ENCODE measurements around the gene NPM3.

The NPM3 gene

GRCh38 chr10:101773923-101774588, 9.2 kb downstream of the NPM3 start:
- FAIRE-seq = no peak

- FAIRE-seq = no peak
Observed at GRCh38 chr10:101772895-101773761, 10.1 kb downstream of the NPM3 start.

DNA sequence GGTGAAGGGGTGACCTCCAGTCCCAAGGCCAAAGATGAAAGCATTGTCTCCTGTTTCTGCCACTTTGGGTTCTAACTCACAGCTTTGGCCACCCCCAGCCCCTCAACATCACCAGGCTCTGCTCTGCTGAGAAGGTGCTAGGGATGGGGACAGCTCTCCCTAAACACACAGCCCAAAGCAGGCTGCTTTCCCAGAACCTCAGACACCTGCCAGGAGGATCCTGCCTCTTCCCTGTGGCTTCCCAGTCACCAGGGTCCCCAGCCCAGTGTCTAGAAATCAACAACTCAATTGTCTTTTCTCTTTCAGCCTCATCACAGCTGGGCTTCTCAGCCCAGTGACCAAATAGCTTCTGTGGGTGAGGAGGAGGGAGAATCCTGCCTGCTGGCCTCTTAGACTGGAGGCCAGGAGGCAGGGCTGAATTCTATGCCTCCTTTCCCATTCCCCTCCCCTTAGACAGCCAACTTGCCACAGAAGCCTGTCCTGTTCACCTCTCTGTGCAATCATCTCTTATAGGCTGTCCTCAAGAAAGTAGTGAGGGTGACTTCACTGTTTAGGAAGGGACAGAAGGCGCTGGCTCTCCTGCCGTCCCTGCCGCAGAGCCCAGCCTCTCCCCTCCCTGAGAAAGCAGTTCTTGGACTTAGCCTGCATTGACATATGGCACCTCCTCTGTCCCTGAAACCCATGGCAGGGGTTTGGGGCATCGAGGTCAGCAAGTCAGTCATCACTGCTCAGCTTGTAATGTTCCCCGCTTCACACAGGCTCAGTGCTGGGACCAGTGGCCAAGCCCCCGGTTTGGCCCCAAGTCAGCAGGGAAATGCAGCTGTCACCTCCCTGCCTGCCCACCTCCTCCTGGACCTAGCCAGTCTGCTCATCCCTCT, 11.0 kb downstream of the NPM3 start:
- FAIRE-seq = no peak

GRCh38 chr10:101771380-101771779, 11.9 kb downstream of the NPM3 start:
- FAIRE-seq = no peak

- no peak for FAIRE-seq
Observed at GRCh38 chr10:101770331-101771215, 12.7 kb downstream of the NPM3 start.

DNA sequence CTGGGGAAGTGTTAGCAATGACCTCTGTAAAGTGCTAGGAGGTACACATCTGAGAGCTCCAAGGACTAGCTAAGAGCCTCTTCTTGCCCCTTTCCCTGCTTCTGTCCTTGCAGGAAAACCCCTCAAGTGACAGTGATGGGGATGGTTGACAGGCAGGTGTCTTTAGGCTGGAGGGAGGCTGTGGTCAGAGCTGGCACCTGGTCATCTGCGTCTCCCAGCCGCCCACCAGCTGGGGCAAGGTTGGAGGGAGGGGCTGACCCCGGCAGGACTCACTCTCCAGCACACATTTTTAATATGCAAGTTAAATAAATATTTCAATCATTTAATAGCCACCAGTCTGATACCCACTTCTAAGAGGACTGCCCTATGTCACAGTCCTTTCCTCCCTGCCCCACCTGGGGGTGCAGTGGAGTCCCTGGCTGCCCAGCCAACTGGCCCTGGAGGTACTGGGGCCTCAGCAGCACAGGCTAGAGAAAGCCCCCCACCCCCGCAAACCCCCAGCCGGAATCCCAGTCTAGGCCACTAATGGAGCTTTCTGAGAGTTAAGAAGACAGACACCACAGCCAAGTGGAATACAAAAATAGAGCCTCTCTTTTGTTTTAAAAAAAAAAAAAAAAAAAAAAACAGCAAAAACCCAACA, 13.6 kb downstream of the NPM3 start:
- FAIRE-seq = no peak

- FAIRE-seq = no peak
Observed at GRCh38 chr10:101768791-101769170, 14.5 kb downstream of the NPM3 start.

- no peak for FAIRE-seq
Observed at GRCh38 chr10:101767966-101768790, 15.1 kb downstream of the NPM3 start.

DNA sequence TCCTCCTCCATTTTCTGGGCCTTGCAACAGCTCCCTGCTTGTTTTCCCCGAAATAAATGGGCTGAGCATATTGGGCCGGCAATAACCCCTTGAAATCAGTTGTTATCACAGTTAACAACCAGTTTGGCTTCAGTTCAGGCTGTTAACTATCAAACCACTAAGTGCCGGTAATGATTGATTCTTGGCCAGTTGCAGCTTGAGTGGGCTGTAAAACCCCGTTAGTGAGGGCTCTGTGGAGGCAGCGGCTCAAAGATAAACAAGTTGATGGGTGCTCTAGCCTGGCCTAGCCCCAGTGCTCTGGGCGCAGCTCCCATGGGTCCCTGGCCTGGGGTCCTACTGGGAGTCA, 15.7 kb downstream of the NPM3 start:
- FAIRE-seq = no peak

DNA sequence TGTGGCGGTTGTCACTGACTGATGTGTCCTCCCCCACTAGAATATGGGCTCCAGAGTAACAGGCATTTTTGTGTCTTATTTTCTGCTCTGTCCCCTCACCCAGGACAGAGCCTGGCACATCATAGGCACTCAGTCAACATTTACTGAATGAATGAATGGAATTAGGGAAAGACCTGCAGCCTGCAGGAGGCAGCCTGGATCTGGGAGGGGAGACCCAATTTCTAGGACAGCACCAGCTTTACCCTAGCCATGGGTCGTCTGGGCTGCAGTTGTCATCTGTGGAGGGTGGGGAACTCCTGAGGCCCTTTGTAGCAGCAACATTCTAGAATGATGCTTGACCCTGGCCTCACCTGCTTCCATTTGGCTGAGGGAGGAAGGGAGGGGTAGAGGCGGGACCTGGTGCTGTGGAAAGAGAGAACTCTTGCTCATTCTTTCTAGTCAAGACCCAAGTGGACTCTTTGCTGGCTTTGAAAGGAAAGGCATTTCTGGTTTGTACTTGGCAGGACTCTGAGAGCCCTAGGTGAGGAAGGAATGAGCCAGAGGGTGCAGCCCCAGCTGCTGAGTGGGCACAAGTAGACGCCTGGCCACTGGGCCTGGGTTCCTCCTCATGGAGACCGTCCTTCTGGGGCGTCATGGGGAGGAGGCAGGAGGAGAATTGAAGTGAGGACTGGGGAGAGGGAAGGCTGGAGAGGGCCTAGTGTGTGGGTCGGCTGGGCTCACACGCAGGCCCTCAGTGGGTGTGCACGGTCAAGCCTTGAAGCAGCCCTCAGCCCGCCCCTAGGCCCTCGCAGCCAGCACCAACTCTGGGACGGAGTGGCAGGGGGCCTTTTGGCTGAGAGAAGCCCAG, 16.3 kb downstream of the NPM3 start:
- no peak for FAIRE-seq

DNA sequence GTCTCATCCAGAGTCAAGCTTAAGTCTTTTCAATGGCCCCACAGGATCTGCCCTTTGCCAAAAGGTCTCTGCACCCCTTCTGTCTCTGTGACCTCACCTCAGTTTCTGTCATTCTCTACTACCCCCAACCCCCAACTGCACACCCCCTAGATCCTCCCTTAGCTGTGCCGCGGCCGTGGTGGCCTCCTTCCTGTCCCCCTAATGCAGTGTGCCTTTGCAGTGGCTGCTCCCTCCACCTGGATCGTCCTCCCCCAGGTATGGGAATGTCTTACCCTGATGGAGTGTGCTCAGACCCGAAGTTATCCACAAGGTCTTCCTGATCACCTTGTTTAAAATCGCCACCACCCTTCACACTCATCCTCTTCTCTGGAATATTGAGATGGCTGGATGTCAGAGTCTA, 16.9 kb downstream of the NPM3 start:
- FAIRE-seq = no peak

DNA sequence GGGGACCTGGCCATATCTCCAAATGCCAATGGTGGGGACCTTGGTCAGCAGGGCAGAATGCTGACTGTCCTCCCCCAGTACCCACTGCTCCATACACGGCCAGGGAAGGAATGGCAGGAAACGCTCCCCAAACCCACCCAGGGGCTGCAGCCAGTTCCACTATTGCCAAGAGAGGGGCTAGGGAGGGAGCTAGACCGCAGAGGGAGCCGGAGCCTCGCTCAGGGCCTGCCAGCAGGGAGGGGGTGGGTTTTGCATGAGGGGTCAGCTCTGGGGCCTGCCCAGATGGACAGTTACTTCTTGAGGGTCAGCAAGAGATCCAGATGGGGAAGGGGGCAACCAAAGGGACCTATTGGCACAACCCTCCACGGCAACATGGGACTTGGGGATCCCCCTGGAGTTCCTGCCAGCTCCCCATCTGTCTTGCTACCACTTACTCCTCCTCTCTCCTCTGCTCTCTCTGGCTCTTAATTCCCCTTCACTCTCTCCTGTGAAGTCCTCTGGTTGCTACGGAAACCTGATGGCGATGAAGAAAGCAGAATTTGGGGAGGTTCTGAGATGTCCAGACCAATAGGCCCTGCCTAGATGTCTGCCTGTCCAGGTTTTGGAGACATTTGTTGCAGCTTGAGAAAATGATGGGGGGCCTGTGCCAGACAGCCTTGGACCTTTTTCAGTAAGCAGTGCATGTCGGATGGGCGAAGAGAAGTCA, 20.0 kb downstream of the NPM3 start:
- no peak for FAIRE-seq

- no peak for FAIRE-seq
Observed at GRCh38 chr10:101762736-101763135, 20.5 kb downstream of the NPM3 start.

DNA sequence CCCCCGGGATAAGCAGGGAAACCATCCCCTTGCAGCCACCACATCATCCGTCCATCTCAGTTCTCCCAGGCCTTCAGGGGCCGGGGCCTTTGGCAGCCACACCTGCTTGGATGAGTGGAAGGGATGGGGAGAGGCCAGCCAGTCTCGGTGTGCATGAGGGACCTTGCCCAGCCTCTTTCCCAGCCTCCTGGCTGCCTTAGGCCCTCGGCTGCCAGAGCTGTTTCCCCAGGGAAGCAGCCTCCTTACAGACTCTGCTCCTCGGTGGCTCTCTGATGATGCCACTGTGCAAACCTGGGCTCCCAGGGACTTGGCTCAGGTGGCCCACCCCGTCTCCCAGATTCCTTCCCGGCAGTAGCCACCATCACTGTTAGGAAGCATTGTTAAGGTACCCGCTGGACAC, 22.0 kb downstream of the NPM3 start:
- FAIRE-seq = no peak

GRCh38 chr10:101760510-101760909, 22.7 kb downstream of the NPM3 start:
- FAIRE-seq = no peak

- no peak for FAIRE-seq
Observed at GRCh38 chr10:101759309-101760247, 23.7 kb downstream of the NPM3 start.

DNA sequence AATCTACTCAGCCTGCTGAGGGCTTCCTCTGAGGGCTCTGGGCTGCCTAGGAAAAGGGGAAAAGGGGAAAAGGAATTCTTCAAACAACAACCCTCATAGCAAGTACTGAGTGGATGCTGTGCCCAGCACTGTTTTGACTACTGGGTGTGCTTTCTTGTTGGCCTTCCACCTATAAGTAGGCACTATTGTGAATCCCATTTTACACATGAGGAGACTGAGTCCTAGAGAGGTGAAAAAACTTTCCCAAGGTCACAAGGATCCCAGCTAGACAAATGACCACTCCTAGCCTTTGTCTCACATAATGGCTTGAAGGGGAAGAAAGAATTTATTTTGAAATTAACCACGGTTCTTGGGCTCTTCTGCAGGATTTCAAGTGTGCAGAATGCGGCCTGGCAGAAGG, 24.4 kb downstream of the NPM3 start:
- no peak for FAIRE-seq

- FAIRE-seq = no peak
Observed at GRCh38 chr10:101752241-101752640, 31.0 kb downstream of the NPM3 start.

Measured in TTC549 (cell line).